ENCODE data around the gene DMGDH.

- TF ChIP-seq POLR2A (IDR thresholded peaks at IDR 0.05): no peak
- TF ChIP-seq CTCF (IDR thresholded peaks at IDR 0.05): no peak
- TF ChIP-seq POLR2AphosphoS5 (IDR thresholded peaks at IDR 0.05): no peak
These were observed 38.6 kb upstream of the DMGDH start for GRCh38 chr5:79108086-79108485.
